ENCODE results near the gene UROC1. TPM values are rescaled to one million over a fixed set of nuclear protein-coding genes. Genes with fewer than 3 reads are reported as not detected.

The UROC1 gene
- total and polyA plus RNA-seq, 2 donors from 2014 or later = not detected

DNA sequence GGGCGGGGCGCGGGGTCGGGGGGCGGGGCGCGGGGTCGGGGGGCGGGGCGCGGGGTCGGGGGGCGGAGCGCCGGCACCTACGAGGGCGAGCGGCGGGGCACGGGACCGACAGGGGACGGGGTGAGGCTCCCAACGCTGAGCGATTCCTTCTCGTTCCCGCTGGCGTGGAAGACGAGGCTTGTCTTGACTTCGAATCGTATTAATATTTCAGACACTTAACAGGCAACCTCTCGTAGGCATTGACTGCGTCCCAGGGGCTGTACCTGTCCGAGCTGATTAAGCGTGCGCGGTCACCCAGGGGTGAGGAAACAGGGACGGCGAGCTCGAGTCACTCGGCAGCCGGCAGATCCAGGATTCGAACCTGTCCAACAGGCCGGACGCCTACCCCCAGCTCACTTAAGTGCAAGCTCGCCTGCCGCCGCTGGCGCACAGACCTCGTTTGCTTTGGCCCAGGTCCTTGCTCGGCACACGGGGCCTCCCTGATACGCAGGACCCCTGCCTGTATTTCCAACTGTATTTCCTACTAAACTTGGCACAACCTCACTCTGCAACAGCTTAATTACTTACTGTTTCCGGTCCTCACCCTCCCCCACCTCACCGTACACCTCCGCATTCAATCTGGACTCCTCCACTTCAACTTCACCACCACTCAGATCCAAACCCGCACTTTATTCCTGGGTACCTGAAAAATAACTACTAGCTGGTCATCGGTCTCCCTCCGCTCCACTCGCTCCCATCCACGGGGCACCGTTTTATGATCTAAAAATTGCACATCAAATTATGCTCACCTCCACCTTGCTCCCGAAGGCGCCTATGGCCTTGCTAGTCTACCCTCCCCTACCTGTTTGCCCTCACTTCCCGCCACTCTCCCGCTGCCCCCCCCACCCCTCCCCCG, 41.2 kb downstream of the UROC1 start:
- no peak for FAIRE-seq

DNA sequence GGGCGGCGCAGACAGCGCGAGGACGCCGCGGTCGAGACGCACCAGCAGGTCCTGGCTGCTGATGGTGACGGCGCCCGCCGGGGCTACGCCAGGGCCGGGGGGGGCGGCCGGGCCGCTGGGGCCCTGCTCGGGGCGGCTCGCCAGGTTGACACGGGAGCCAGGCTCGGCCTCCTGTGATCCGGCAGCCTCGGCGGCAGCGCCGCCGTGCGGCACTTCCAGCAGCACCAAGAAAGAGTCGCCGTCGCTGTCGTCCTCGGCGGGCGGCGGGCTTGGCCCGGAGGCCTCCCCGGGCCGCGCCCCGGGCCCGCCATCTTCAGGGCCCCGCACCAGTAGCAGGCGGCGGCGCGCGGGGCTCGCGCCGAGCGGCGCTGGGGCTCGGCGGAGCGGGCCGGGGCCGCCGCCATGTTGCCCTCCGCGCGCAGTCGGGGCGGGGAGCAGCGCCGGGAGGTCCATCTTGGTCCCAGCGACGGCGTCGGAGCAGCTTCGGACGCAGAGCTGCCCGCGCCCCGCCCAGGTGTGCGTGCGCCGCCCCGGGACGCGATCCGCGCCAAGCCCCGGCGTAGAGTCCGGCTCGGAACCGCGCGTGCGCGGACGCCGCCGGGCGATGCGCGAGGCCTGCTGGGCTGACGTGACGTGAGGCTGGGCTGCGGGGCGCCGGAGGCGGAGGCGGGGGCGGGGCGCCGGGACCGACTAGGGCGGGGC, 42.0 kb downstream of the UROC1 start, which contains the start of gene ZXDC:
ZXDC (minus strand) TSS at position 479 of the 702 bp plus-strand sequence; CDS start at position 453, 26 bp downstream.
- peaks cover 3 to 11% (median 6%) of the 10 kb centered on the region in 3 donors for H3K36me3 ChIP-seq (ENCODE audit: control insufficient read depth in 2 of 3, insufficient read depth in 3 of 3, low read length in 3 of 3)
- H3K9me3 ChIP-seq (ENCODE audit: control insufficient read depth in 2 of 3, insufficient read depth in 1 of 3, low read length in 3 of 3) = no peaks in the 10 kb centered on the region
- peaks cover 5 to 25% (median 16%) of the 10 kb centered on the region in 3 donors for H3K4me1 ChIP-seq (ENCODE audit: control insufficient read depth in 2 of 3, insufficient read depth in 2 of 3, low read depth in 1 of 3, low read length in 3 of 3)
- no peaks in the 10 kb centered on the region for H3K27me3 ChIP-seq (ENCODE audit: control insufficient read depth, insufficient read depth, low read length)
- H3K9ac ChIP-seq (ENCODE audit: low read length in 3 of 3) = peak within 1 kb of the TSS; percentile 74 to 91 (median 81)
- peak within 1 kb of the TSS; percentile 90 to 92 for H3K27ac ChIP-seq (ENCODE audit: low read depth in 2 of 2, low read length in 2 of 2)
- intact Hi-C loops (cut with DNase I) = no loop called here
- H3K4me3 ChIP-seq (ENCODE audit: low read length in 3 of 3) = peak within 1 kb of the TSS; percentile 76 to 94 (median 89)
- FAIRE-seq = no peak
- peak; percentile 93 to 99 (median 97) for DNase-seq
- peak; percentile 38 for TF ChIP-seq CTCF (IDR thresholded peaks at IDR 0.05; ENCODE audit: borderline replicate concordance, extremely low read depth, insufficient read depth)

More for the DNA sequence above, 41.2 kb downstream of the UROC1 start:
- Histone ChIP-seq H3K9ac (ENCODE audit: low read length in 3 of 3) (peak overlapping the region; percentile 71 to 91 (median 74)), H3K4me3 (ENCODE audit: low read length in 3 of 3) (peak overlapping the region; percentile 74 to 94 (median 89)), H3K36me3 (ENCODE audit: control insufficient read depth in 2 of 3, insufficient read depth in 3 of 3, low read length in 3 of 3) (peaks cover 0 to 2% (median 2%) of the 10 kb centered on the region in 3 donors), H3K27ac (ENCODE audit: low read depth in 2 of 2, low read length in 2 of 2) (peak overlapping the region; percentile 90 to 92), H3K4me1 (ENCODE audit: control insufficient read depth in 2 of 3, insufficient read depth in 2 of 3, low read depth in 1 of 3, low read length in 3 of 3) (peaks cover 5 to 25% (median 16%) of the 10 kb centered on the region in 3 donors), H3K9me3 (ENCODE audit: control insufficient read depth in 2 of 3, insufficient read depth in 1 of 3, low read length in 3 of 3) (no peaks in the 10 kb centered on the region), H3K27me3 (ENCODE audit: control insufficient read depth, insufficient read depth, low read length) (no peaks in the 10 kb centered on the region)
- intact Hi-C loops (cut with DNase I) = no loop called here
- peak; percentile 56 to 93 (median 79) for DNase-seq
- TF ChIP-seq CTCF (IDR thresholded peaks at IDR 0.05; ENCODE audit: borderline replicate concordance, extremely low read depth, insufficient read depth) = no peak

DNA sequence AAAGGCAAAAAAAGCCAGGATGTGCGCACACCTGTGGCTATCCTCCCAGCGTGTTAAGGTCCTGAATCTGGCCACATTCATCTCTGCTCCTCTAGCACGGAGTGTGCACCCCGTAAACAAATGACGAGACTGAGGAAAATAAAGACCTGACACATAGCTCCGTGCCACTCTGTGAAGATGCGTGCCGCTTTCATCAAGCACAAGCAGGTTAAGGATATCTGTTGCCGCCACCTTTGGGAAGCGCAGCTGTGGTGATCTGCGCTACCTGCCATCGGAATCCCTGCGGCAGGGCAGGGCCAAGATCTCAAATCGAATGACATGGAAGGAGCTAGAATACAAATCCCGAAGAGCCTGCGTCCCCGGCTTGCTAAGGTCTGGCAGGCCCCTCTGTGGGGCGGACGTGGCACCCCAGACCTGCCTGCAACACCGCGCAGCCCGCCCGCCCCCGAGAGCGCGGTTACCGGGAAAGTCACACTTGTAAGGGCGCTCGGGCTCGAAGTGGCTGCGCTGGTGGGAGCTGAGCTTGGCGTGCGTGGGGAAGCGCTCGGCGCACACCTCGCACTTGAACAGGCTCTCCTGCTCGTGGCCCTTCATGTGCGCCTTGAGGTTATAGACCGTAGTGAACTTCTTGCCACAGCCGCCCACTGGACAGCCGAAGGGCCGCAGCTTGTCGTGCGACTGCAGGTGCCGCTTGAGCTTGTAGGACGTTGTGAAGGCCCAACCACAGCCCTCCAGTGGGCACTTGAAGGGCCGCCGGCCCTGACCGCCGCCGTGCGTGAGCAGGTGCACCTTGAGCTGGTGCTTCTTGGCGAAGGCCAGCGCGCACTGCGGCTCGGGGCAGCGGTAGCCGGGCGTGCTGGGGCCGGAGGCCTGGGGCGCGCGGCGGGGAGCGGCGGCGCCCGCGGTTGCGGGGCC, 42.8 kb downstream of the UROC1 start:
- intact Hi-C loops (cut with DNase I) = no loop called here
- Histone ChIP-seq H3K27ac (ENCODE audit: low read depth in 2 of 2, low read length in 2 of 2) (peak overlapping the region; percentile 87 to 88), H3K36me3 (ENCODE audit: control insufficient read depth in 2 of 3, insufficient read depth in 3 of 3, low read length in 3 of 3) (peaks cover 11 to 19% (median 11%) of the 10 kb centered on the region in 3 donors), H3K4me1 (ENCODE audit: control insufficient read depth in 2 of 3, insufficient read depth in 2 of 3, low read depth in 1 of 3, low read length in 3 of 3) (peaks cover 5 to 25% (median 16%) of the 10 kb centered on the region in 3 donors), H3K4me3 (ENCODE audit: low read length in 3 of 3) (peak overlapping the region; percentile 68 to 87 (median 76)), H3K9ac (ENCODE audit: low read length in 3 of 3) (peak overlapping the region; percentile 62 to 81 (median 74)), H3K27me3 (ENCODE audit: control insufficient read depth, insufficient read depth, low read length) (no peaks in the 10 kb centered on the region), H3K9me3 (ENCODE audit: control insufficient read depth in 2 of 3, insufficient read depth in 1 of 3, low read length in 3 of 3) (no peaks in the 10 kb centered on the region)
- no peak for FAIRE-seq
- peak; percentile 44 to 89 (median 72) for DNase-seq
- TF ChIP-seq CTCF (IDR thresholded peaks at IDR 0.05; ENCODE audit: borderline replicate concordance, extremely low read depth, insufficient read depth) = no peak
